A549 (cell line): ENCODE data around the gene DNMT1. TPM values are rescaled to one million over a fixed set of nuclear protein-coding genes. Genes with fewer than 3 reads are reported as not detected.

Source experiments
- ATAC-seq, 2 experiments: fragments of 200-7000 bp in 1 of 2; fragments of >200 bp in 1 of 2; cut with Nextera tagmentation in 1 of 2; cut with Tn5 transposase in 1 of 2; 3 replicates each; pipeline versions ENCODE4 v1.8.0 to v1.9.1; 2018 to 2020; ENCODE audit warnings: mild to moderate bottlenecking in 1 of 2, moderate library complexity in 1 of 2
- CTCF ChIA-PET: fragments of 300-600 bp; sonication (Branson Sonifier 250); formaldehyde crosslinking; extraction: SDS; loops from one replicate; lab custom pipeline; 2021; ENCODE audit warnings: antibody characterized with exemption, inconsistent platforms; lab: Yijun Ruan, JAX
- POLR2A ChIA-PET: fragments of 350-600 bp; formaldehyde crosslinking; extraction: SDS; loops from one replicate; lab custom pipeline; 2021; ENCODE audit warnings: antibody characterized with exemption, inconsistent platforms; lab: Yijun Ruan, JAX
- DNase-seq, 2 experiments: peaks; one replicate each; pipeline versions ENCODE4 v3.0.0 to v3.0.0-alpha.2; 2011 to 2016; ENCODE audit warnings: low read depth in 1 of 2, low spot score in 1 of 2
- FAIRE-seq: peaks from 2 replicates; lab custom pipeline; 2011; peaks lifted over from hg19 to GRCh38; lab: Jason Lieb, UNC
- H3K27ac ChIP-seq, 2 experiments: fragments of >200 bp; sonication (Bioruptor Twin); formaldehyde crosslinking; 3 replicates each; pipeline ENCODE4 v1.5.1; 2016 to 2017
- H3K4me1 ChIP-seq: fragments of >200 bp; sonication (Bioruptor Twin); formaldehyde crosslinking; 3 replicates; pipeline ENCODE4 v1.6.1; 2016
- H3K4me2 ChIP-seq: fragments of >200 bp; sonication (Bioruptor Twin); formaldehyde crosslinking; 3 replicates; pipeline ENCODE4 v1.6.1; 2016
- H3K4me3 ChIP-seq: fragments of >200 bp; sonication (Bioruptor Twin); formaldehyde crosslinking; 3 replicates; pipeline ENCODE4 v1.5.1; 2016
- H3K9me3 ChIP-seq: fragments of >200 bp; sonication (Bioruptor Twin); formaldehyde crosslinking; 3 replicates; pipeline ENCODE4 v1.6.1; 2016
- BCL3 ChIP-seq: fragments of >200 bp; sonication (Bioruptor Twin); formaldehyde crosslinking; IDR thresholded peaks from 3 replicates; pipeline ENCODE4 v1.6.1; 2016
- BHLHE40 ChIP-seq: IDR thresholded peaks from 2 replicates; pipeline ENCODE4 v1.6.1; 2012; ENCODE audit warnings: low read depth, low read length, inconsistent platforms
- CEBPB ChIP-seq, 2 experiments: fragments of >200 bp in 1 of 2; sonication (Bioruptor Twin) in 1 of 2; formaldehyde crosslinking in 1 of 2; IDR thresholded peaks; 2 replicates each; pipeline ENCODE4 v1.6.1; 2012 to 2016
- CHD2 ChIP-seq: fragments of 150-350 bp; IDR thresholded peaks from 2 replicates; pipeline ENCODE4 v1.6.1; 2014; ENCODE audit warnings: low read length; ENCODE audit not compliant: partially characterized antibody
- EHF ChIP-seq: fragments of 250-450 bp; sonication (Bioruptor Pico); IDR thresholded peaks from 2 replicates; pipeline ENCODE4 v1.5.0; 2020; ENCODE audit warnings: mild to moderate bottlenecking
- EP300 ChIP-seq, 2 experiments: fragments of >200 bp; sonication (Bioruptor Twin); formaldehyde crosslinking; IDR thresholded peaks; 2 replicates in 1 of 2; 3 replicates in 1 of 2; pipeline ENCODE4 v1.6.1; 2016 to 2017
- ESRRA ChIP-seq: fragments of 150-350 bp; IDR thresholded peaks from 2 replicates; pipeline ENCODE4 v1.6.1; 2014; ENCODE audit warnings: mild to moderate bottlenecking, low read length, borderline replicate concordance
- FOSL2 ChIP-seq, 2 experiments: fragments of 450-650 bp in 1 of 2; fragments of >200 bp in 1 of 2; sonication (Bioruptor Twin) in 1 of 2; formaldehyde crosslinking; IDR thresholded peaks; 2 replicates each; pipeline versions ENCODE4 v1.5.0 to v1.6.1; 2016 to 2020; ENCODE audit warnings: mild to moderate bottlenecking in 1 of 2, moderate library complexity in 1 of 2
- FOXS1 ChIP-seq: fragments of 250-450 bp; sonication (Bioruptor Pico); IDR thresholded peaks from 2 replicates; pipeline ENCODE4 v1.5.0; 2020; ENCODE audit warnings: mild to moderate bottlenecking, moderate library complexity
- HDAC2 ChIP-seq: fragments of 200-600 bp; sonication (generic); IDR thresholded peaks from 2 replicates; pipeline ENCODE4 v1.6.1; 2016
- HEYL ChIP-seq: fragments of 250-450 bp; sonication (Bioruptor Pico); IDR thresholded peaks from 2 replicates; pipeline ENCODE4 v1.8.0; 2021; ENCODE audit warnings: mild to moderate bottlenecking, moderate library complexity
- MAFK ChIP-seq: fragments of 450-650 bp; IDR thresholded peaks from 2 replicates; pipeline ENCODE4 v1.6.1; 2014; ENCODE audit not compliant: partially characterized antibody
- MAZ ChIP-seq: fragments of 150-350 bp; IDR thresholded peaks from 2 replicates; pipeline ENCODE4 v1.6.1; 2014; ENCODE audit warnings: antibody characterized with exemption, low read depth, low read length, borderline replicate concordance
- NPAS2 ChIP-seq: fragments of 250-450 bp; sonication (Bioruptor Pico); IDR thresholded peaks from 2 replicates; pipeline ENCODE4 v1.8.0; 2022; ENCODE audit warnings: mild to moderate bottlenecking, moderate library complexity, borderline replicate concordance
- PHF8 ChIP-seq: fragments of 200-600 bp; sonication (generic); IDR thresholded peaks from 2 replicates; pipeline ENCODE4 v1.6.1; 2016; ENCODE audit warnings: low read depth, mild to moderate bottlenecking, antibody characterized with exemption, moderate library complexity, borderline replicate concordance
- POLR2A ChIP-seq: IDR thresholded peaks from 2 replicates; pipeline ENCODE4 v1.6.1; 2012; ENCODE audit warnings: mild to moderate bottlenecking, low read length
- POLR2AphosphoS2 ChIP-seq: conservative IDR thresholded peaks from 2 replicates; pipeline ENCODE4 v1.6.1; 2012; ENCODE audit warnings: low read length, improper control_type of control experiment, inconsistent platforms
- RFX5 ChIP-seq: fragments of 450-650 bp; IDR thresholded peaks from 2 replicates; pipeline ENCODE4 v1.7.1; 2014; ENCODE audit warnings: antibody characterized with exemption, mild to moderate bottlenecking, moderate library complexity
- SMC3 ChIP-seq: fragments of >200 bp; sonication (Bioruptor Twin); formaldehyde crosslinking; IDR thresholded peaks from 3 replicates; pipeline ENCODE4 v1.6.1; 2018; ENCODE audit warnings: inconsistent platforms
- USF2 ChIP-seq: fragments of 450-650 bp; IDR thresholded peaks from 2 replicates; pipeline ENCODE4 v1.6.1; 2014; ENCODE audit warnings: antibody characterized with exemption
- ZNF302 ChIP-seq: fragments of 250-450 bp; sonication (Bioruptor Pico); IDR thresholded peaks from 2 replicates; pipeline ENCODE4 v1.9.0; 2021; ENCODE audit warnings: inconsistent platforms, mild to moderate bottlenecking, moderate library complexity
- ZSCAN20 ChIP-seq: fragments of 250-450 bp; sonication (Bioruptor Pico); IDR thresholded peaks from 2 replicates; pipeline ENCODE4 v1.8.0; 2022; ENCODE audit warnings: mild to moderate bottlenecking, moderate library complexity
- WGBS: methylation state at CpG from one replicate; pipeline ENCODE4 v1.1.6; 2017; ENCODE audit errors: missing lambda C conversion rate; 5-methylcytosine and 5-hydroxymethylcytosine counted together
- polyA plus RNA-seq, 4 experiments: library from polyadenylated mRNA; depleted of rRNA in 3 of 4; stranded (reverse); fragments of >200 nt; fragmentation: RNase III in 1 of 4; extraction: RNeasy Plus Mini Kit Qiagen cat#74134 plus additional on column Dnase treatment in 1 of 4; gene quantifications; 2 replicates in 3 of 4; 3 replicates in 1 of 4; pipeline ENCODE4 v1.2.3, GENCODE V29; 2011 to 2017
- TF ChIP-seq, protein P1 (sequence below): fragments of >200 bp; sonication (Bioruptor Twin); formaldehyde crosslinking; IDR thresholded peaks from 3 replicates; pipeline ENCODE4 v1.5.1; 2016
- TF ChIP-seq, protein P2 (sequence below): fragments of 150-350 bp; IDR thresholded peaks from 2 replicates; pipeline ENCODE4 v1.6.1; 2014; ENCODE audit warnings: low read depth, mild to moderate bottlenecking, low read length

The DNMT1 gene
- polyA plus RNA-seq, 2 of the 4 experiments (the other 2 are of a cell fraction) = 85.2 to 86.2 TPM

- TF ChIP-seq MAZ = no peak
- no peak for TF ChIP-seq SMC3
- no peak for TF ChIP-seq ZSCAN20 (CRISPR knock-in tag)
Measured at GRCh38 chr19:10132905-10133304, 61.8 kb downstream of the DNMT1 start (continued).

DNA sequence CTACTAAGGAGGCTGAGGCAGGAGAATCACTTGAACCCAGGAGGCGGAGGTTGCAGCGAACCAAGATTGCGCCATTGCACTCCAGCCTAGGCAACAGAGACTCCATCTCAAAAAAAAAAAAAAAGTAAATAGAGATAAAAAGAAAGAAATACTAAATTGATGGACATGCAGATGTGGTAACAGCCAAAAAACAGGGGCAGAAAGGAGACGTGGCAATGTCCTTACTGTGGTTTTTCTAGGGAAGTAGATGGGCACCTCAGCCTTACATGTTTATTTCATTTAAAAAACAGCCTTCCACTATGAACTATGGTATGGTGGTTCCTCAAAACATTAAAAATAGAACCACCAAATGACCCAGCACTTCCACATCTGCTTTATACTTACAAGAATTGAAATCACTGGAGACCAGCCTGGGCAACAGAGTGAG is 68.5 kb downstream of the DNMT1 start:
- no peak for TF ChIP-seq RFX5
- TF ChIP-seq BHLHE40 = no peak
- no peak for TF ChIP-seq POLR2A
- no peak for TF ChIP-seq ZNF302
- TF ChIP-seq ESRRA = no peak
- no peak for TF ChIP-seq NPAS2 (CRISPR knock-in tag)
- TF ChIP-seq FOSL2 (IDR thresholded peaks at IDR 0.05) = no peak
- TF ChIP-seq FOSL2 (CRISPR knock-in tag; IDR thresholded peaks at IDR 0.05) = no peak
- TF ChIP-seq MAZ = no peak
- no peak for TF ChIP-seq EHF (CRISPR knock-in tag)
- no peak for TF ChIP-seq CEBPB (IDR thresholded peaks at IDR 0.05)
- TF ChIP-seq MAFK = no peak
- TF ChIP-seq FOXS1 = no peak
- TF ChIP-seq, protein P1, sequence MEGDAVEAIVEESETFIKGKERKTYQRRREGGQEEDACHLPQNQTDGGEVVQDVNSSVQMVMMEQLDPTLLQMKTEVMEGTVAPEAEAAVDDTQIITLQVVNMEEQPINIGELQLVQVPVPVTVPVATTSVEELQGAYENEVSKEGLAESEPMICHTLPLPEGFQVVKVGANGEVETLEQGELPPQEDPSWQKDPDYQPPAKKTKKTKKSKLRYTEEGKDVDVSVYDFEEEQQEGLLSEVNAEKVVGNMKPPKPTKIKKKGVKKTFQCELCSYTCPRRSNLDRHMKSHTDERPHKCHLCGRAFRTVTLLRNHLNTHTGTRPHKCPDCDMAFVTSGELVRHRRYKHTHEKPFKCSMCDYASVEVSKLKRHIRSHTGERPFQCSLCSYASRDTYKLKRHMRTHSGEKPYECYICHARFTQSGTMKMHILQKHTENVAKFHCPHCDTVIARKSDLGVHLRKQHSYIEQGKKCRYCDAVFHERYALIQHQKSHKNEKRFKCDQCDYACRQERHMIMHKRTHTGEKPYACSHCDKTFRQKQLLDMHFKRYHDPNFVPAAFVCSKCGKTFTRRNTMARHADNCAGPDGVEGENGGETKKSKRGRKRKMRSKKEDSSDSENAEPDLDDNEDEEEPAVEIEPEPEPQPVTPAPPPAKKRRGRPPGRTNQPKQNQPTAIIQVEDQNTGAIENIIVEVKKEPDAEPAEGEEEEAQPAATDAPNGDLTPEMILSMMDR = no peak
- ChIA-PET POLR2A (no interaction called here), CTCF (interaction anchor here (0.6 to 1.5 kb wide), 3 partner anchors 11 to 127 kb away, joined by 3 to 5 read pairs (median 3); no protein-coding TSS in a partner anchor)
- H3K4me2 ChIP-seq = no peak overlapping the region
- DNase-seq (no peak), FAIRE-seq (no peak), ATAC-seq (no peak)
- no peak overlapping the region for H3K4me3 ChIP-seq
- H3K27ac ChIP-seq = no peak overlapping the region
- no peaks in the 10 kb centered on the region for H3K4me1 ChIP-seq
- WGBS = 95% methylated on average over 4 of the region's 4 CpGs
- H3K9me3 ChIP-seq = no peaks in the 10 kb centered on the region

GRCh38 chr19:10124429-10124828 is 70.3 kb downstream of the DNMT1 start:
- ChIA-PET POLR2A (no interaction called here), CTCF (no interaction called here)
- no peak for ATAC-seq
- no peaks in the 10 kb centered on the region for H3K9me3 ChIP-seq
- H3K27ac ChIP-seq = no peak overlapping the region
- WGBS = 94% methylated on average over 7 of the region's 7 CpGs
- H3K4me3 ChIP-seq = no peak overlapping the region
- no peaks in the 10 kb centered on the region for H3K4me1 ChIP-seq
- no peak overlapping the region for H3K4me2 ChIP-seq
- FAIRE-seq = no peak
- no peak for TF ChIP-seq EP300 (IDR thresholded peaks at IDR 0.05)
- TF ChIP-seq BCL3 = no peak
- no peak for TF ChIP-seq FOXS1
- TF ChIP-seq HEYL (CRISPR knock-in tag) = no peak
- TF ChIP-seq MAZ = no peak
- TF ChIP-seq CHD2 = no peak
- no peak for TF ChIP-seq USF2
- no peak for TF ChIP-seq PHF8
- no peak for TF ChIP-seq HDAC2
- TF ChIP-seq, protein P2, sequence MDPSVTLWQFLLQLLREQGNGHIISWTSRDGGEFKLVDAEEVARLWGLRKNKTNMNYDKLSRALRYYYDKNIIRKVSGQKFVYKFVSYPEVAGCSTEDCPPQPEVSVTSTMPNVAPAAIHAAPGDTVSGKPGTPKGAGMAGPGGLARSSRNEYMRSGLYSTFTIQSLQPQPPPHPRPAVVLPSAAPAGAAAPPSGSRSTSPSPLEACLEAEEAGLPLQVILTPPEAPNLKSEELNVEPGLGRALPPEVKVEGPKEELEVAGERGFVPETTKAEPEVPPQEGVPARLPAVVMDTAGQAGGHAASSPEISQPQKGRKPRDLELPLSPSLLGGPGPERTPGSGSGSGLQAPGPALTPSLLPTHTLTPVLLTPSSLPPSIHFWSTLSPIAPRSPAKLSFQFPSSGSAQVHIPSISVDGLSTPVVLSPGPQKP = no peak
- no peak for TF ChIP-seq POLR2AphosphoS2
- no peak for DNase-seq
